Right ventricle myocardium superior (tissue), 1 donor: ENCODE results near the gene DRAM1. TPM values are rescaled to one million over a fixed set of nuclear protein-coding genes. Genes with fewer than 3 reads are reported as not detected.

Experiments used
- ATAC-seq: fragments of 200-7000 bp; cut with Tn5 transposase; one replicate; pipeline ENCODE4 v1.9.1; 2020; ENCODE audit warnings: mild to moderate bottlenecking; ENCODE audit not compliant: poor library complexity
- DNase-seq: peaks from one replicate; pipeline ENCODE4 v3.0.0-alpha.2; 2020
- intact Hi-C: fragments of 100-400 bp; cut with DNase I; formaldehyde crosslinking; loops from one replicate; pipeline ENCODE4 v1.11.2; 2022
- total RNA-seq: library from RNA; stranded (reverse); fragmentation: NEBNext Ultra II Directional; extraction: Animal tissue kit (Norgen Biotek cat#: 25700); gene quantifications from one replicate; pipeline ENCODE4 v1.2.1, GENCODE V29; 2021
- donor health status: DM: no; HTN: yes; CAD: no; lungs with severe emphysema.

Gene DRAM1
- total RNA-seq, 1 donor from 2014 or later: 5.0 TPM

GRCh38 chr12:101957252-101957959, 80.0 kb downstream of the DRAM1 start:
- no peak for ATAC-seq
- intact Hi-C loops: no loop called here
- DNase-seq: no peak

GRCh38 chr12:101959607-101960006, 82.2 kb downstream of the DRAM1 start:
- intact Hi-C loops: no loop called here
- no peak for ATAC-seq
- no peak for DNase-seq

GRCh38 chr12:101962486-101962885, 85.1 kb downstream of the DRAM1 start:
- ATAC-seq: peak; percentile 31
- DNase-seq: no peak
- intact Hi-C loops: no loop called here

GRCh38 chr12:101963697-101964096, 86.3 kb downstream of the DRAM1 start:
- DNase-seq (peak; percentile 53), ATAC-seq (no peak)
- intact Hi-C loops: no loop called here

GRCh38 chr12:101966496-101966895, 89.1 kb downstream of the DRAM1 start:
- intact Hi-C loops: no loop called here
- ATAC-seq: no peak
- no peak for DNase-seq

GRCh38 chr12:101967506-101967905, 90.1 kb downstream of the DRAM1 start:
- no peak for ATAC-seq
- intact Hi-C loops: no loop called here
- DNase-seq: no peak

- ATAC-seq (no peak), DNase-seq (no peak)
- intact Hi-C loops: no loop called here
Observed at GRCh38 chr12:101968770-101969169, 91.4 kb downstream of the DRAM1 start.

Other genes with a start within 250 kb of the DRAM1 start
- gene CHPT1, start 179.9 kb upstream of the DRAM1 start, total RNA-seq: 139 TPM
- gene SYCP3, start 138.1 kb upstream of the DRAM1 start, total RNA-seq: not detected
- 52.9 TPM for gene GNPTAB, start 46.6 kb upstream of the DRAM1 start, total RNA-seq
- gene WASHC3, start 184.4 kb downstream of the DRAM1 start, total RNA-seq: 31.9 TPM
- 17.1 TPM for gene NUP37, start 242.5 kb downstream of the DRAM1 start, total RNA-seq
- 0.24 TPM for gene PARPBP, start 242.6 kb downstream of the DRAM1 start, total RNA-seq